IPS-18c (cell line): ENCODE measurements around the gene TRIM3.

Experiments
- H3K4me3 ChIP-seq: 2 replicates; pipeline ENCODE4 v1.7.0; 2013; ENCODE audit warnings: low read depth, mild to moderate bottlenecking, low read length, moderate library complexity; ENCODE audit not compliant: insufficient read depth
- H3K9me3 ChIP-seq: one replicate; pipeline ENCODE4 v1.6.1; 2013; ENCODE audit warnings: mild to moderate bottlenecking, low read length, moderate library complexity; ENCODE audit not compliant: control insufficient read depth, insufficient read depth

TRIM3 gene

DNA sequence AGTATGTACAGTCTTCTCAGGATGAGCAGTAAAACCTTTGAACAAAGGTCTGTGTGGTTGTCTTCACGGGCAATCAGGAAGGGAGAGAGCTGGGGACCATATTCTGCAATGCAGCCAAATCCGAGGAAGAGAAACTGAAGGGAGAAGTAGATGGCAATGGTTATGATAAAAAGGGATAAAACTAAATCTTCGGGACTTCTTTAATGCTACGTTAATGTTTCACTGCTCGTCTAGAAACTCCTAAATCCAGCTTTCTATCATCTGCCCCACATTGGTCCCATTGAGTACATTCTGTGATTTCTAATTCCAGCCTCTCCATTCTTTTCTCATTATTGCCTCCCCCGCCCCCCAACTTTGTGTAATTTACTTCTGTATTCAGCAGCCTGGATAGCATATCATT is 9.3 kb upstream of the TRIM3 start:
- Histone ChIP-seq H3K9me3 (no peaks in the 10 kb centered on the region), H3K4me3 (no peak overlapping the region)

DNA sequence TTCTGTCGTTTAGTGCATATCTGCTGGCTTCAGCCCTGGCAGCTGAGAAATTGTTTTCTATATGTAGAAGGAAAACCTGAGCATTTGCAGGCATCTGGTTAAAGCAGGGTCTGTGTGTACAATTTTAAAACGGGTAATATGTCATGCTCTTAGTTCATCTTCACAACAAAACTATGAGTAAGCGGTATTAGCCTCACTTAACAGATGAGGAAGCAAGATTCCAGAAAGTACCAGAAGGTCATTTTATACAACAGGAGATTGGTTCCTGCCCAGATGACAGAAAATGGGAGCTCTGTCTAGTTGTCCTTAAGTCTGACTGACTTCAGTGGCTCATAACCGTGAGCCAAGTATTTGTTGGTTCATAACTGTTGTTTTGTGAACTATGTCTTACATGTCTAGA is 8.7 kb upstream of the TRIM3 start:
- peak overlapping the region; percentile 99 for H3K4me3 ChIP-seq
- peaks cover 2% of the 10 kb centered on the region for H3K9me3 ChIP-seq

DNA sequence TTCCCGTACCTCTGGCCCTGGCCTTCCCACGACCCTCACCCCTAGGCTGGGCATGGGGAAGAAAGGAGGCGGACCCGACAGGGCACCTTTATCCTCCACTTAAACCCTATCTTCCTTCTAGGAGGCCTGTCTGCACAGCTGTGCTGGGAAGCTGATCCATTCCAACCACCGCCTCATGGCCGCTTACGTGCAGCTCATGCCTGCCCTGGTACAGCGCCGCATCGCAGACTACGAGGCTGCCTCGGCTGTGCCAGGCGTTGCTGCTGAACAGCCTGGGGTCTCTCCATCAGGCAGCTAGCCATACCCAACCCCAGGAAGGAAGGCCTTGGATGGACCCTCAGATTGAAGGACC is 8.2 kb upstream of the TRIM3 start:
- peaks cover 2% of the 10 kb centered on the region for H3K9me3 ChIP-seq
- H3K4me3 ChIP-seq, result peak overlapping the region; percentile 99

DNA sequence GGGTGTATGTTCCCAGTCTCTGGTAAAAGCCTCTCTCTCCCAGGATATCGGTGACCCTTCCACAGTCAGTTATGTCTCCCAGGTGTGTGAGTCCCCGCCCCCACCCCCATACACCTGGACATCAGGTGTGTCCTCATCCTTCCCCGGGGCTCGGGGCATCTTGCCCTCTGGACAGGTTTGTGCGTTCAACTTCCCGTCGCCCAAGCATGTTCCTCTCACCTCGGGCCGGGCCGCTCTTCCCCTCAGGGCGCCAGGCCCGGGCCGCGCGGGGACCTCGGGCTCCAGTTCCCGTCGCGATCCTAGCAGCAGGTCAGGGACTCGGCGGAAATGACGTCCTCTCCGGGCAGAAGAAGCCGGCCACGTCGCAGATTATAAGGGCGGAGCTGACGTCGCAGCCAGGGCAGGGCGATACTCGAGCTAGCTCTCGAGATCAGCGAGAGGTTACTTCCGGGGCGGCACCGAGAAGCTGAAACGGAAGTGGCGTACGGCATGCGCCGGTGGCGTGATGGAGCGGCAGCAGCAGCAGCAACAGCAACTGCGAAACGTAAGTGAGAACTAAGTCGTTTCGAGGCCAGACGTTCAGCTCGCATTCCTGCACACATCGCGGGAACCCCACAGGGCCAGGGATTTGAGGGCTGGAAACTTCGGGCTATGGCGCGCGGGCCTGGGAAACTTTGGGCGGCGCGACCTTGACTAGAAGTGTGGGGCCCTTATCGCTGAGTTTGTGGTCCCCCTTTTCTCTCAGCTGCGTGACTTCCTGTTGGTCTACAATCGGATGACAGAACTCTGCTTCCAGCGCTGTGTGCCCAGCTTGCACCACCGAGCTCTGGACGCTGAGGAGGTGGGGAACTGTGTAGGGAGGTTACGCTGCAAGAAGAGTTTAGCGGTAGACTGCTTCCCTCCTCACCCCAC is 7.5 kb upstream of the TRIM3 start, which contains the start of the genes ARFIP2 and TIMM10B:
Gene ARFIP2, minus strand, starts transcription at position 320 of the 912 bp plus-strand sequence. CDS start 910 bp downstream, outside the sequence.
Gene TIMM10B, plus strand, starts transcription at position 490 of the 912 bp plus-strand sequence. Its CDS starts 16 bp downstream, at position 506.
- H3K9me3 ChIP-seq, result peaks cover 2% of the 10 kb centered on the region

DNA sequence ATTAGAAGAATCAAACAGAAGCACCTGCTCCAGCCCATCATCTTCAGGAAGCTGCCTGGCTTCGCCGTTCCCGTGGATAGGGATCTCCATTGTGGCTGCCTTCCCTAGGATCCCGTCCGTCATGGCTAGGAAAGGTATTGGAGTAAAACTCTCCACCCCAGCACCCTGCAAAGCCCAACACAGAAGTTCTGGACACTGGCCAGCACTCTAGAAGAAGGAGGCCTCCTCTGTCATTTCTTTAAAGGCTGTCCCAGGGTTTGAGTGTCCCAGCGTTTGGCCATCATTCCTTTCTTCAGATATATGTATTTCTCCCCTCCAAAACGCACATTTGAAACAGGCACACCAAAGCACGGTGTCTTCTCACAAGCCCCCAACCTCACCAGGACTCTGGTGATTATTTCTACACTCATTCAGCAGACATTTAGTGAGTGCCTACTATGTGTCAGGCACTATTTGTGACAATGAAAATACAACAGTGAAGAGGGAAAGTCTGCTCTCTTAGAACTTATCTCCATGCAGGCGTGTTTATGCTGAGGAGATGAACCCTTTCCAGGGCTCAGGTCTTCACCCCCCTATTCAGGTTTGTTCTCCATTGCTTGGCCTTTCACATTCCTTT is 6.7 kb upstream of the TRIM3 start:
- H3K9me3 ChIP-seq, result peaks cover 2% of the 10 kb centered on the region
- H3K4me3 ChIP-seq, result peak overlapping the region; percentile 99

More for the DNA sequence above, 7.5 kb upstream of the TRIM3 start, which contains the start of the genes ARFIP2 and TIMM10B:
- H3K4me3 ChIP-seq, result peak within 1 kb of the TSS; percentile 99

DNA sequence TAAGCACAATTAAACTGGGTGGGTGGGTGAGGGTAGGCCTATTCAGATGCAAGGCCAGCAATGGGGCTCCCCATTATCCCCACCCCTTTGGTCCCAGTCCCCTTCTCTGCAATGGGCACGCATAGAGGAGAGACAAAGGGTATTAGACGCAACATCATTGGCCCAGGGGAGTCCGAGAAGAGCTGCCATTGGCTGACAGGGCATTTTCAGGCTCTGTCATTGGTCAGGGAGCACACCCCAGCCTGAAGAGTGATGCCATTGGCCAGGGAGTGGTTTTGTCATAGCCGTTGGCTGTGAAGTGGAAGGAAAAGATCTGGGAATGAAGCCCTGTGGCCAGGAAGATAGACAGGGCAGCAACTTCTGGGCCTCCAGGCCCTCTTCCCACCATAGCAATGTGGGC is 2.8 kb upstream of the TRIM3 start:
- Histone ChIP-seq H3K4me3 (no peak overlapping the region), H3K9me3 (peaks cover 2% of the 10 kb centered on the region)

DNA sequence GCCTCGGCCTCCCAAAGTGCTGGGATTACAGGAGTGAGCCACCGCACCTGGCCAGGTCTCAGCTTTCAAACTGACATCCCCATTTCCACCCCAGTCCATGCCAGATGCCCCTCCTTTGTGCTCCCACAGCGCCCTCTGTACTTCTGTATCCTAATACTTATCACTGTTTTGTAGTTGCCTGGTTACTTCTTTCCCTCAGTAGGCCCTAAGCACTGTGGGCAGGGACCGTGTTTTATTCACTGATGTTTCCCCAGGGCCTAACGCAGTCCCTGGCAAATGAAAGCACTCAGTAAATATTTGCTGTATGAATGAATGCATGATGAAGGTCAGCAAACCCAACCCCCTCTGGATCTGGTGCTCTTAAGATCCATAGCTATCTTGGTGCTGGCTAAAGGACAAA is 2.2 kb upstream of the TRIM3 start:
- peaks cover 2% of the 10 kb centered on the region for H3K9me3 ChIP-seq
- H3K4me3 ChIP-seq, result no peak overlapping the region

DNA sequence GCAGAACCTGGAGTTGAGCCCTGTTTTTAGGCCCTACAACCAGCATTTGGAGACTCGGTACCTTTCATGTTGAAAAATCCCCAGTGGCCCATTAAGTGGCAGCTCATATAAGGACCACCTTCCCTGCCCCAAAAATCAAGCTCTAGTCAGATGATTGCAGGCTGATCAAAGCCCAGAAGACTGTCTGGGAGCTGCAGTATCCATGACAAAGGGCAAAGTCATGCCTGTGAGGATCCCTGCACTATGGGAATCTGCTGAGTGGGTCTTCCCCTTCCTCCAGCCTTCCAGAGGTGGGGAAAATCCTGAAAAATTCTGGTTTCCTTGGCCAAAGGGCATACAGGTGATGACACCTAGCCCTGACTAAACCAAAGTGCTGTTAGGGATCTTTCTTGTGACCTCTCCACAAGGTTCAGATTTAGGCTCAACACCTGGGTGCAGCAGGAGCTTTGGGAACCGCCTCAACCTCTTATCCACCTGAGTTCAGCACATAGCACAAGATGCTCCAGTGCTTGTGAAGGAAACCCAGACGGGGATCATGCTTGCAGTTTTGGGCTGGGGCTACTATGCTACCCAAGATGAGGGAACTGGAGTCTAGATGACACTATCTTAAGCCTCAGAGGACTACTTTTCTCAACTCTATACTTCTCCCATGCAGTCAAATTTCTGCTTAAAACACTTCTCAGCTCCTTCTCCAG is 1.2 kb upstream of the TRIM3 start:
- Histone ChIP-seq H3K9me3 (peaks cover 2% of the 10 kb centered on the region), H3K4me3 (no peak overlapping the region)

DNA sequence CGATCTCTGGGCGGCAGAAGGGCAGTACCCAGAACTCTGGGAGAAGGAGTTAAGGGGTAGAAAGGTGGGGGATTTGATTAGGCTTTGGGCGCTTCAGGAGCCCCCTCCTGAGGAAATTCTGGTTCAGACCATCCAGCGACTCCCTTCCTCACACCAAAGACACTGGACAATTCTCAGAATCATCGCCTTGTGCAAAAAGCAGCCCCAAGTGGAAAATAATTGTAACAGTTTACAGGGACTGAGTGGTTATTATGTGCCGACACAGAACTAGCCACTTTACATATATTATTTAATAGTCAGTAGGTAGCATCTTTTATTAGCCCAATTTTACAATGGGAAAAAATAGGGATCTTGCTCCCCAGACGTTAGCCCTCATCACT is 662 bp upstream of the TRIM3 start:
- peaks cover 2% of the 10 kb centered on the region for H3K9me3 ChIP-seq
- H3K4me3 ChIP-seq, result peak overlapping the region; percentile 71

DNA sequence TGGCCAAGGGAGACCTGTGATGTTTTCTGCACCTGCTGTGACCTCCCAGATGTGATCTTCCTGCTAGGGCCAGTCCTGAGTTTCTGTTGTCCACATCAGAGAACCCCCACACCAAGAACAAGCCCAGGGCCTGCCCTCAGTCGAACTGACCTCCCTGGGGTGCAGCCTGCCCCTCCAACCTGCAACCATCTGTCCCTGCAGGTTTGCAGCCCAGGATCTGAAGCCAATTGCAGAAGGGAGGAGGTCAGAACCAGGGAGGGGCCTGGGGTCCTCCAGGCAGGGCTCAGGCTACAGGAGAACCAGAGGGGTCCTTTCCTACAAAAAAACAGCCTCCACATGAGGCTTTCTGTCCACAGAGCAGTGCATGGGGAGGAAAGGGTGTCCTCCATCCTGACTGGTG is 807 bp downstream of the TRIM3 start:
- peaks cover 2% of the 10 kb centered on the region for H3K9me3 ChIP-seq
- H3K4me3 ChIP-seq, result peak overlapping the region; percentile 92

DNA sequence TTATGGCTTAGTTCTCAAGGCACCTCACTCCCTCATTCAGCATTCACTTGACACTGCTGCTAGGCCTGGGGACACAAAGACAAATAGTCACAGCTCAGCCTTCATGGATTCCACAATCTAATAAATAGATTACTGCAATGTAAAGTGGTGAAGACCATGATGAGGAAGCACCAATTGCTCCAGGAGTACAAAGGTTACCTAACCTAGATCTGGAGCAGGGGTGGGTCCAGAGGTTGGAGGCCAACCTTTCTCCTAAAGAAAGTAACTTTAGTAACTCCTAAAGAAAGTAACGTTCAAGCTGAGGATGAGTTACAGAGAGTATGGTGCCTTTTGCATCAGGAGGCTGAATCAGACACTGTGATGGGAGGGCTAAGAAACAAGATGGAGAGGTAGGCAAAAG is 4.1 kb downstream of the TRIM3 start:
- H3K4me3 ChIP-seq, result no peak overlapping the region
- H3K9me3 ChIP-seq, result no peaks in the 10 kb centered on the region

DNA sequence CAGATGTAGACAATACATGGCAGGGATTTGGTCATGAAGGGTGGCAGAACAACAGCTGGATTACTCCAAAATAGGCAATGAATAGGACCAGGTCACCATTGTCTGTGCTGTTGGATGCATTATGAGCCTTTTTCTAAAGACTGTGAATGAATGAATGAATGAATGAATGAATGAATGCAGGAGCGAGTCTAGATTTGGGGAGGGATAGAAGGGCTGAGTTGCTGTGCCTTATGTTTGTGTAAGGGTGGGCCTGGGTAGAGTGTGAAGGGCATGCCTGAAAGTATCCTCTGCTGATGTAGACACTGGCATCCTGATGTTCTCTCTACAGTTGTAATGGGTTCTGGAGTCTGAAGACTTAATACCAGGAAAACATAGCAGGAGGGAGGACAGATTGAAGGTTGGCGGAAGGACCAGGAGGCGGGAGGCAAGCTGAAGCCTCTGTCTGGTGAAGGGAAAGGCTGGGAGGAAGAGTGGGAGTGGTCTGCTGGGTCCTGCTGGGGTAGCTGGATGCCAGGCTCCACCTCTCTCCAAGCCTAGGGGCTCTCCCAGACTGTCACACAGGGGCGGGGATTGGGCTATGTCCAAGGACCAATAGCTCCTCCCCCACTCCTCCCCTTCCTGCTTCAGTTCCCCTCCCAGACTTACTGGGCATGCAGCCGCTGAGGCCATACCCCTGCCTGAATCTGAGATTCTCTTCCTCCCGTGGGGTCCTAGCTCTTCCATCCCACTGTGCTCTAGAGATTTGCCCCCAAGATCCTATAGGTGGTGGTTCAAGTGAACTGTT is 4.8 kb downstream of the TRIM3 start:
- no peak overlapping the region for H3K4me3 ChIP-seq
- no peaks in the 10 kb centered on the region for H3K9me3 ChIP-seq

DNA sequence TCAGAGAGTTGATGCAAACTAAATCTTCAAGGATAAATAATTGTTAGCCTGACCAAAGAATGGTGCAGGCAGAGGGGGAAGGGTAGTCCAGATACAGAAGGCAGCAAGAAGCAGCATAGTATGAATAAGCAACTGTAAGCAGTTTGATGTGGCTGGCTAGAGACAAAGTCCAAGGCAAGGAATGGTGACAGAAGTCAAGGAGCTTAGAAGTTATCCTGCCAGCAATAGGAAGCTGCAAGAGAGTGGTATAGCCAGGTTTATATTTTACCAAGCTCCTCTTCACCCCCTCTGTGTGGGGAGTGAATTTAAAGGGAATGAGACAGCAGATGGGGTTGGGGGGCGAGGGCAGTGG is 14.7 kb downstream of the TRIM3 start:
- no peaks in the 10 kb centered on the region for H3K9me3 ChIP-seq
- no peak overlapping the region for H3K4me3 ChIP-seq

DNA sequence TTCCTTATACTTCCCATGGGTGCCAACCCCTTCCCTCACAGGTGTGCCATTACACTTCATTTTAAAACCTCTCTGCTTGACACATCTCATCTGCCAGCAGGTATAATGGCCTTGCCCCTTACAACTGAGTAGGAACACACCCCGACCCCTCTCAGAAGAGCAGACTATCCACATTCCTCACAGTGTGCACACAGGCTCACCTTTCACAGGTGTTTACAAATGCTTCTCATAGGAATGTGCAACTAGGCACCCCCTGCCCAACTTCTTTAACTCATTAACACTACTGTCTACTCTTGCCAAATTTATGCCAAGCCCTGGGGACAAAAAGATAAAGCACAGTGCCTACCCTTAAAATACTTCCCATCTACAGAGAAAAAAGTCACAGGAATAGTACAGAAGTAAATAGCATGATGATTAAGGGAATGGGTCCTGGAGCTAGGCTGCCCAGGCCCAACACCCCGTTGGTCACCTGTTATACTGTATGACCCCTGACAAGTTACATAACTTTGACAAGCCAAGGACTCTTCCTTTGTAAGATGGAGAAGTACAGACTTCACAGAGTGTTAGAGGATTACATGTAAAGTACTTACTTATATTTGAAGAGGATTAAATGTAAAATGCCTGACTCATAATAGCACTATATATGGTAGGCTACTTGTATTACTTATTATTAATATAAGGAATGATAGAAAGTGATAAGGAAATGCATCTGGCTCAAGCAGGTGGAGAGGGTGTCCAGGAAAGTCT is 15.2 kb downstream of the TRIM3 start:
- Histone ChIP-seq H3K4me3 (no peak overlapping the region), H3K9me3 (no peaks in the 10 kb centered on the region)

DNA sequence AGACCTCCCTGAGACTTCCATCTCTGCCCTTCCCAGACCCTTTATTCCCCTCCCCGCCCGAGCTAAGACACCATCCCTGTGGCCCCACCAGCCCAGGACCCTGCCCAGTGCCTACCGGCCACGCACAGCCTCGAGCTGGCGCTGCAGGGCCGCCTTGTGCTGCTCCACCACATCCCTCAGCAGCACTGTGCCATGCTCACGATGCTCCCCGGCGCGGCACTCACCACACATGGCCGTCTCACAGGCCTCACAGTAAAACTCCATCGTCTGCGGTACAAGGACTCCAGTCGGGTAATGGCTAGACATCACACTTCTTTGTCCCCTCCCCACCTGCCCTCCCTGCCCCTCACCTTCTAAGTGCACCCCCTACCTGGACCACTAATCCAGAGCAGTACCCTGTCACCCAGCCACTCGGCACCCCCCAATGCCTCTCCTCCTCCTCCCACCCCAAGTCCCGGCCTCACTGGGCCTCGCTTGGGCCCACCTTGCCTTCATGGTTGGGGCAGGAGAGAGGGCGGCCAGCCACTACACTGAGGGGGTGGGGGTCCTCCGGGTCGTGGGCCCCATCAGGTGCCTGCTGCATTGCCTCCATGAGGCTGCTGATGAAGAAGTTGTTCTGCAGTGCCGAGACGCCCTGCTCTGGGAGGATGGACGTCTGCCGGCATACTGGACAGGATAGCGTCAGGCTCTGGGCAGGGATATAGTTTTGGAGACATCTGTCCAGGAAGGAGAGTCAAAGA is 16.0 kb downstream of the TRIM3 start:
- Histone ChIP-seq H3K9me3 (no peaks in the 10 kb centered on the region), H3K4me3 (no peak overlapping the region)
